ENCODE measurements around the gene ZCCHC24.

ZCCHC24 gene

GRCh38 chr10:79445977-79446757, 743 bp upstream of the ZCCHC24 start:
- DNase-seq (ENCODE audit: low read depth in 2 of 2): peak in 1 of 2 donors; percentile 23

- DNase-seq (ENCODE audit: low read depth in 2 of 2): peak in 1 of 2 donors; percentile 44
Observed at GRCh38 chr10:79444199-79445119, 965 bp downstream of the ZCCHC24 start.

DNA sequence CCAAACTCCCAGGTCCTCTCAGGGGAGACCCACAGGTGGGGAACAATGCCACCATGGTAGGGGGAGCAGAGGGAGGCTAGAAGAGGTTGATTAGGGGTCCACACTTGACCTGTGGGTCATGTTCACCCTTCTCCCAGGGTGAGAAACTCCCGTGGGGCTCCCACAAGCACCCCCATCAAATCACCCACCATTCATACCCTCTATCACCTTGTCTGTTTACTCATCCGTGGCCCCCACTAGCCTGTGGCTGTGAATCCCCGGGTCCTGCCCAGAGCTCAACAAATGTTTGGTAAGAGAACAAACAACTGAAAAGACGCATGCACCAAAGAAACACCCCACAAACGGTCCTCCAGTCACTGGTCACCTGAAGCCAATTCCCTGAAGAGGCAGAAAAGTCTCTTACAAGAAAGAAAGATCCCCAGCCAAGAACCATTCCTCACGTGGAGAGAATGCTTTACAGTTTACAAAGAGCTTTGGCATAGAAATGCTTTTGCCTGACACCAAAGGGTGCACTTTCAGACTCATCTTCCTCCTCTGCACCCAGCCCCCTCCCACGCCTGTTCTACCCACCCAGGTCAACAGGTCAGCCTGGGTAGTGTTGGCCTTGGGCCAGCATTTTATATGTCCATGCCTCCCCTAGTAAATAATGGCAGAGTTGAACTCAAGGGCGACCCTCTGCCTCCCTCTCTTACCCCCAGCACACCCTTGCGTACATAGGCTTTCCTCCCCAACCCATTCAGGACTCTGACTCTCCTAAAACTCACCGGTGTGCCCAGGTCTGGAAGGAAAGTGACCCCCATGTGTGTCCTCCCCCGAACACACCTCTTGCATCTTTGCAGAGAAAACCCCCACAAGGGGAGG, 1.9 kb downstream of the ZCCHC24 start:
- no peak for DNase-seq (ENCODE audit: low read depth in 2 of 2)

GRCh38 chr10:79442171-79443040, 3.0 kb downstream of the ZCCHC24 start:
- no peak for DNase-seq (ENCODE audit: low read depth in 2 of 2)

GRCh38 chr10:79441433-79441832, 4.0 kb downstream of the ZCCHC24 start:
- no peak for DNase-seq (ENCODE audit: low read depth in 2 of 2)

DNA sequence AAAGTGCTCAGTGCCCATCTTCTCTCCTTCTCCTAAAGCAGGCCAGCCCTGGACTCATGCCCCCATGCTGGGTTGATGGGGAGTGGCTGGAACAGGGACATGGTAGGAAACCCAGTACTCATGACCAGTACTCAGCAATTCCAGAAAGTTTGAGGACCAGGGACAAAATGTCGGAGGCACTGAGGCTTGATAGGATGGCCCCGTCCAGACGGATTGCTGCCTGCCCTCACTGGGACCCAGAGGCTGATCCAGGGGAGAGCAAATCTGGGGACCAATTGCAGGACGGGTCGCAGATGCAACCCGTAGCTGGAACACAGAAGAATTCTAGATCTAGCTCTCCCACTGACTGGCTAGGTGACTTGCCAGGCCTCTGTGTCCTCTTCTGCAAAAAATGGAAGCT, 5.1 kb downstream of the ZCCHC24 start:
- no peak for DNase-seq (ENCODE audit: low read depth in 2 of 2)

GRCh38 chr10:79438699-79439085, 6.7 kb downstream of the ZCCHC24 start:
- no peak for DNase-seq (ENCODE audit: low read depth in 2 of 2)

DNA sequence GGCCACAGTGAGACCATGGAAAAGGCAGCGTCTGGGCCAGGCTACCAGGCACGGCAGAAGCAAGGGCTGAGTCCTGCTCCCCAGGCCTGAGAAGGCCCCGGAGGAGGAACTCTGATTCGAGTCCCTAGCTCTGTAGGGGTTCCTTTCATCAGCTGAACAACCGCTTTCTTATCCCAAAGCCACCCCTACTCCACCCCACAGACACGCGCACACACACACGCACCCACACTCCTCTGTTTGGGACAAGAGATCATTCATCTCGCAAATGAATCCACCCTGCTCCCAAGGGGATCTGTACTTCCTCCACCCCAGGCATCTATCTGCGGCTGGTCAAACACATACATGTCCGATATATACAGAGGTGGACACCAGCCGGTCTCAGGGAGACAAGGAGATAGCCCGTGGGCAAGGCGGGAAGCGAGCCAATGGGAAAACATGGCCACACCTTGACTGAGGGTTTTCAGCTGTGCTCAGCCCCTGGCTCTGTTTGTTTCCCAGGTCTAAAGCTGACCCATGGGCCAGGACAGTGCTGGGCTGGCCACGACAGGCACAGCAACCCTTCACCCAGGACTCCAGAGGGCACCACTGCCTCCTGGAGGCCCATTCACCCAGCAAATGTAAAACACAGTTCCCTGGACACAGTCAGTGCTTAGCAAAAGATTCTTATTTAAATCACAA, 7.3 kb downstream of the ZCCHC24 start:
- DNase-seq (ENCODE audit: low read depth in 2 of 2): no peak

DNA sequence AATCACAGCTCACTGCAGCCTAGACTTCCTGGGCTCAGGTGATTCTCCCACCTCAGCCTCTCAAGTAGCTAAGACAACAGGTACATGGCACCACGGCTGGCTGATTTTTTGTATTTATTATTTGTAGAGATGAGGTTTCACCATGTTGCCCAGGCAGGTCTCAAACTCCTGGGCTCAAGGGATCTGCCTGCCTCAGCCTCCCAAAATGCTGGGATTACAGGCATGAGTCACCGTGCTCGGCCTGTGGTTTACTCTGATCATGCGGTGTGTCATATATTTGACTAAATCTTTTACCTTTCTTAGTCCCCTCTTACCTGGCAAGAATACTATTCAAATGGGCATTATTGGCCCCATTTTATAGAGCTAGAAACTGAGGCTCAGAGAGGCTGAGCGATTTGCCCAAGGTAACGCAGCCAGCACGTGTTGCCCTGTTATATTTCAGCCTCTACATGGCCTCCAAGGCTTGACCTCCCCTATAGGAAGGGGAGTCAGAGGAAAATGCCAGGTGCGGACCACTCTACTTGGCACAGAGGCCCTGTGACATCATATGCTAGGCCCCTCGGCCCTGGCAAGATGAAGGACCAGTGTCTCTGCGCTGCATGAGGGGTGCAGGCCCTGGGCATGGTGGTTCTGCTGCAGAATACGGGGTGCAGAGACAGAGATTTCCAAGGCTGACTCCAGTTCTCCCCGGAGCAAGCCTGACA, 8.2 kb downstream of the ZCCHC24 start:
- DNase-seq (ENCODE audit: low read depth in 2 of 2): no peak

DNA sequence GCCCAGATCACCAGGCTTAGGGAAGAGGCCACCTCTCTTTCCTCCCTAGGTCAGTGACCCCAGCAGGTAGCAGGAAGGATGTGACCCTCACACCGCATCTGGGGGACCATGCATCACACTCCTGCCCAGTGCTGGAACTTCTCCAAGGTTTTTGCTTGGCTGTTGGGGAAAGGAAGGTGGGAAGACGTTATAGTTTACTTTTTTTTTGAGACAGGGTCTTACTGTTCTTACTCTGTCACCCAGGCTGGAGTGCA, 8.6 kb downstream of the ZCCHC24 start:
- no peak for DNase-seq (ENCODE audit: low read depth in 2 of 2)

DNA sequence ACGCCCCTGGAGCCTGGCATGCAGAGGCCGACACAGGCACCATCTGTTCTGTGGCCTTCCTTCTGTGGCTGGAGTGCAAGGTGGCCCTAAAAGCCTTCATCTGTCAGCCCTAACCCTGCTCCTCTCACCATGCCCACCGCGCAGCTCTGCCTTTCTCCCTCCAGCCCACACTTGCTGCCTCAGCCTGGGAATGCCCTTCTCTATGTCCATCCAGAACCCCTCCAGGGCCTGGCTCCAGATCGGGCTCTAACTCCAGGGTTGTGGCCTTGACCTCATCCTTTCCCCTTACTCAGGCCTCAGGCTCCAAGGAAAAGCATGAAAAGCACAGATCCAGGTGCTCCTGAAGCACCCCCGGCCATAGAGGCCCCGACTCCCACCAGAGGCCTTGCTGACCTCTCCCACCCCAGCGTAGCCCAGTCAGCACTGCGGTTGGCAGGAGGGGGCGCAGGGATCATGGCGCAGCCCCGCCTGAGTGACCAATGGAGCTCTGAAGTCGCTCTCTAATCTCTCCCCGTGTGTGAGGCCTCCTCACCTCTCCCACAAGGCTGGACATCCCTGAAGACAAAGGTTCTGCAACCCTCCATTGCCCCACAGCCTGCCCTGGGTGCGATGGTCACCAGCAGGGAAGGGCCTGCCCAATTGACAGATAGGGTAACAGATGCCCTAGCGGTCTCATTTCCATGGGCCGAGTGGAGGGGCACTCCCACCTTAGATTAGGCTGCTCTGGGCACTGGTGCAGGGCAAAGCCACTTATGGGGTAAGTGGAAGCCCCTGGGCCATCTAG, 9.2 kb downstream of the ZCCHC24 start:
- no peak for DNase-seq (ENCODE audit: low read depth in 2 of 2)

DNA sequence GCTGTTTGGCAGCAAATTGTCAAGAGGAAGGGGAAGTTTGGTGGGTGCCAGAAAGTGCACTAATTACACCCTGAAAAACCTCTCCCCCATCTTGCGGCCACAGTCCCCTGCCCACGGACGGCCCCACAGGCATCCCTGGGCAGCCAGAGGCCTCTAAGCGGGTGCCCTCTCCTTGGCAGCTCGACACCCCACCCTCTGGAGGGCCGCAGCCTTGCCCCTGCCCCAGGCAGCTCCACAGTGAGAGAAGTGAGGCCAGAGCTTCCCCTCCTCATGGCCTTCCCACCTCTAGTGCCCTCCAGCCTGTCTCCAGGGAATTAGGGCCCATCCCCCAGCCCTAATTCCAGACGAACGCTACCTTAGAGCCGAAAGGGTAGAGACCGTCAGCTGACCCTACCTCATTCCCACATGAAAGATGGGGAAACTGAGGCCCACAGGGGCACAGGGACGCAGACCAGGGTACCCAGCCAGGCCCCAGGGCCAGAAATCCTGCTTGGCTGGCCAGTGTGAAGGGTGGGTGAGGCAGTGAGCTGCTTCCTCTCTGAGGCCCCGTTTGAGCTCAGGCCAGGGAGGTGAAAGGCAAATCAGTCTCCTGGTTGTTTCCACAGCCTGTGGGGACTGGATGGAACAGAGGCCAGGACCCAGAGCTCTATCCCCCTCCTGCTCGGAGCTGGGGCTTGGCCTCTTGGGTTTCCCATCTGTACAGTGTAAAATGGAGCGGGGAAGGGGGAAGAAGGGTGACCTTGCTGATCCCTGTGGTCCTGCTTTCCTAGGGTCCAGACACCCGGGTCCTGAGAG, 10.0 kb downstream of the ZCCHC24 start:
- DNase-seq (ENCODE audit: low read depth in 2 of 2): no peak

- no peak for DNase-seq (ENCODE audit: low read depth in 2 of 2)
Observed at GRCh38 chr10:79434821-79435251, 10.6 kb downstream of the ZCCHC24 start.

GRCh38 chr10:79434223-79434687, 11.2 kb downstream of the ZCCHC24 start:
- DNase-seq (ENCODE audit: low read depth in 2 of 2): no peak

- DNase-seq (ENCODE audit: low read depth in 2 of 2): no peak
Observed at GRCh38 chr10:79433324-79434222, 11.9 kb downstream of the ZCCHC24 start.

DNA sequence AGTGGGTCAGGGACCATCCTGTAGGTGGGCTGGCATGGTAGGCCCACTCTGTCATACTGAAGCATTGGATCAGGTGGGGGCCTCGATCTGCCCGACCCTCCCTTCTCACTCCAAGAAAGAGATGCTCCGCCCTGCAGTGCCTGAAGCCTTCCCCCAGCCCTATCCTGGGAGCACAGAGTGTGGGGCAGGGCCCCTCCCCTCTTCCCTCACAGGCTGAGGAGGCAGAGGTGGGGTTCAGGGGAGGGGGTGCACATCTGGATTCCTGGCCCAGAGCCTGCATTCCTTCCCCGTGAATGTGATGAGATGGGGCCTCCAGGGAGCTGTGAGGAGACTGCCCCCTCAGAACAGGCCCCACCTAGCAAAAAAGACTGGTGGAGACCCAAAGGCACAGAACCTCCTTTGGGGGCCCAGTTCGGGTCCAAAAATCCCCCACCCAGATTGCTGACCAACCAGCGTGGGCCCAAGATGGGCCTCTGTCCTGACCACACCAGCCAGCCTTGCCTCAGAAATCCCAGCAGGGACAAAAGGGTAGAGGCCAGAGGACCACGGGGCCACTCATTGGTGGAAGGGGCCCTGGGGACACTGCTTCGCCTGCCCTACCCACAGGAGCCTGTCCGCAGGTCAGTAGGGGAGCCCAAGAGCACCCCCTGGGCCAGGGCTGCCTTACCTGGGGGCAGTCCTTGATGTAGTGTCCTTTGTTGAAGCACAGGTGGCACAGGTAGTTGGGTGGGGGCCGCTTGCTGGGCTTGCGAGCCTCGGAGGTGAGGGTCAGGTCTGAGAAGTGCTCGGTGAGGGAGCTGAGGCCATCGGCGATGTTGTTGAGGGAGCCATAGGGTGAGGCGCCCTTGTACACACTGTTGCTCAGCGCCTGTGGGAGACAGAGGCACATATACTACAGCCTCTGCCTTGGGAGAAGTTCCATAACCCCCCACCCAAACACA, 13.3 kb downstream of the ZCCHC24 start:
- no peak for DNase-seq (ENCODE audit: low read depth in 2 of 2)
